Measurements from ENCODE around the gene GPC5.

The GPC5 gene

DNA sequence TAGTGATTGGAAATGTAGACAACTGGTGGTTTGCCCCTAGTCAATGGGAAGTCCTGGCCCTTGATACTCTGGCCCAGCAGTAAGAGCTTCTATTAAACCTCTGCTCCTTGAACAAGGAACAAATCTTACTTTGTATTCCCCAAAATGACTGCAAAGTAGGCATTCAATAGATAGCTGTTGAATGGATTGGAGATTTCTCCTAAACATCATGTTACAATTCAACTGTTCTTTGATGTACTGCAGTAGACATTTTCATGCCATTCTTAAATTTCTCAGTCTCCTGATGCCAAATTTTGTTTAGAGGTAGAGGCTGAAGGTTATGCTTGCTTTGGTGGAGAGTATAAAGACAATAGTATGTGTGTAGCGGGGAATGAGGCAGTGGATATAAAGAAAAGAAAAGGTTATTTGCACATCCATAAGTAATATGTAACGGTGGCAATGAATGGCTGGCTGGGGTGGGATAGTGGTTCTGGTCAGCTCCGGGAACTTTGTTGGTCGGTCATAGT, 38.1 kb upstream of the GPC5 start:
- TF ChIP-seq TCF12 (IDR thresholded peaks at IDR 0.05; ENCODE audit: low read depth) (no peak), CEBPB (IDR thresholded peaks at IDR 0.05) (no peak), EGR1 (IDR thresholded peaks at IDR 0.05) (no peak), TEAD4 (IDR thresholded peaks at IDR 0.05) (no peak), TAF1 (IDR thresholded peaks at IDR 0.05; ENCODE audit: low read depth) (no peak)
- TF ChIP-seq, protein P1, sequence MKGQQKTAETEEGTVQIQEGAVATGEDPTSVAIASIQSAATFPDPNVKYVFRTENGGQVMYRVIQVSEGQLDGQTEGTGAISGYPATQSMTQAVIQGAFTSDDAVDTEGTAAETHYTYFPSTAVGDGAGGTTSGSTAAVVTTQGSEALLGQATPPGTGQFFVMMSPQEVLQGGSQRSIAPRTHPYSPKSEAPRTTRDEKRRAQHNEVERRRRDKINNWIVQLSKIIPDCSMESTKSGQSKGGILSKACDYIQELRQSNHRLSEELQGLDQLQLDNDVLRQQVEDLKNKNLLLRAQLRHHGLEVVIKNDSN (IDR thresholded peaks at IDR 0.05) = no peak

- TF ChIP-seq CREB1 (IDR thresholded peaks at IDR 0.05; ENCODE audit: low read depth) (no peak), TAF1 (IDR thresholded peaks at IDR 0.05; ENCODE audit: low read depth) (no peak), CEBPB (IDR thresholded peaks at IDR 0.05) (no peak), NFIC (IDR thresholded peaks at IDR 0.05) (no peak), FOXM1 (IDR thresholded peaks at IDR 0.05; ENCODE audit: borderline replicate concordance, low read depth) (no peak), MAX (IDR thresholded peaks at IDR 0.05) (no peak), EP300 (IDR thresholded peaks at IDR 0.05; ENCODE audit: borderline replicate concordance) (no peak), TCF12 (IDR thresholded peaks at IDR 0.05; ENCODE audit: low read depth) (no peak), RAD21 (IDR thresholded peaks at IDR 0.05; ENCODE audit: low read depth) (no peak), EGR1 (IDR thresholded peaks at IDR 0.05) (no peak)
- TF ChIP-seq, protein P2, sequence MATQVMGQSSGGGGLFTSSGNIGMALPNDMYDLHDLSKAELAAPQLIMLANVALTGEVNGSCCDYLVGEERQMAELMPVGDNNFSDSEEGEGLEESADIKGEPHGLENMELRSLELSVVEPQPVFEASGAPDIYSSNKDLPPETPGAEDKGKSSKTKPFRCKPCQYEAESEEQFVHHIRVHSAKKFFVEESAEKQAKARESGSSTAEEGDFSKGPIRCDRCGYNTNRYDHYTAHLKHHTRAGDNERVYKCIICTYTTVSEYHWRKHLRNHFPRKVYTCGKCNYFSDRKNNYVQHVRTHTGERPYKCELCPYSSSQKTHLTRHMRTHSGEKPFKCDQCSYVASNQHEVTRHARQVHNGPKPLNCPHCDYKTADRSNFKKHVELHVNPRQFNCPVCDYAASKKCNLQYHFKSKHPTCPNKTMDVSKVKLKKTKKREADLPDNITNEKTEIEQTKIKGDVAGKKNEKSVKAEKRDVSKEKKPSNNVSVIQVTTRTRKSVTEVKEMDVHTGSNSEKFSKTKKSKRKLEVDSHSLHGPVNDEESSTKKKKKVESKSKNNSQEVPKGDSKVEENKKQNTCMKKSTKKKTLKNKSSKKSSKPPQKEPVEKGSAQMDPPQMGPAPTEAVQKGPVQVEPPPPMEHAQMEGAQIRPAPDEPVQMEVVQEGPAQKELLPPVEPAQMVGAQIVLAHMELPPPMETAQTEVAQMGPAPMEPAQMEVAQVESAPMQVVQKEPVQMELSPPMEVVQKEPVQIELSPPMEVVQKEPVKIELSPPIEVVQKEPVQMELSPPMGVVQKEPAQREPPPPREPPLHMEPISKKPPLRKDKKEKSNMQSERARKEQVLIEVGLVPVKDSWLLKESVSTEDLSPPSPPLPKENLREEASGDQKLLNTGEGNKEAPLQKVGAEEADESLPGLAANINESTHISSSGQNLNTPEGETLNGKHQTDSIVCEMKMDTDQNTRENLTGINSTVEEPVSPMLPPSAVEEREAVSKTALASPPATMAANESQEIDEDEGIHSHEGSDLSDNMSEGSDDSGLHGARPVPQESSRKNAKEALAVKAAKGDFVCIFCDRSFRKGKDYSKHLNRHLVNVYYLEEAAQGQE (IDR thresholded peaks at IDR 0.05; ENCODE audit: low read depth) = no peak
- TF ChIP-seq, protein P1 (IDR thresholded peaks at IDR 0.05) = no peak
These were observed 36.6 kb upstream of the GPC5 start for GRCh38 chr13:91361755-91362271.

- TF ChIP-seq MAX (IDR thresholded peaks at IDR 0.05) (no peak), ZBTB7A (IDR thresholded peaks at IDR 0.05; ENCODE audit: low read depth) (no peak), EP300 (IDR thresholded peaks at IDR 0.05; ENCODE audit: borderline replicate concordance) (no peak), RAD21 (IDR thresholded peaks at IDR 0.05; ENCODE audit: low read depth) (no peak), EGR1 (IDR thresholded peaks at IDR 0.05) (no peak), CREB1 (IDR thresholded peaks at IDR 0.05; ENCODE audit: low read depth) (no peak), TCF12 (IDR thresholded peaks at IDR 0.05; ENCODE audit: low read depth) (no peak)
These were observed 35.5 kb upstream of the GPC5 start for GRCh38 chr13:91362908-91363307.

GRCh38 chr13:91368101-91368500, 30.3 kb upstream of the GPC5 start:
- TF ChIP-seq TCF12 (IDR thresholded peaks at IDR 0.05; ENCODE audit: low read depth) (no peak), YY1 (IDR thresholded peaks at IDR 0.05; ENCODE audit: low read depth) (no peak), CEBPB (IDR thresholded peaks at IDR 0.05) (no peak), EGR1 (IDR thresholded peaks at IDR 0.05) (no peak), CREB1 (IDR thresholded peaks at IDR 0.05; ENCODE audit: low read depth) (no peak), EP300 (IDR thresholded peaks at IDR 0.05; ENCODE audit: borderline replicate concordance) (no peak), TEAD4 (IDR thresholded peaks at IDR 0.05) (no peak), NFIC (IDR thresholded peaks at IDR 0.05) (no peak), FOXM1 (IDR thresholded peaks at IDR 0.05; ENCODE audit: borderline replicate concordance, low read depth) (no peak)
- TF ChIP-seq, protein P2 (IDR thresholded peaks at IDR 0.05; ENCODE audit: low read depth) = no peak

DNA sequence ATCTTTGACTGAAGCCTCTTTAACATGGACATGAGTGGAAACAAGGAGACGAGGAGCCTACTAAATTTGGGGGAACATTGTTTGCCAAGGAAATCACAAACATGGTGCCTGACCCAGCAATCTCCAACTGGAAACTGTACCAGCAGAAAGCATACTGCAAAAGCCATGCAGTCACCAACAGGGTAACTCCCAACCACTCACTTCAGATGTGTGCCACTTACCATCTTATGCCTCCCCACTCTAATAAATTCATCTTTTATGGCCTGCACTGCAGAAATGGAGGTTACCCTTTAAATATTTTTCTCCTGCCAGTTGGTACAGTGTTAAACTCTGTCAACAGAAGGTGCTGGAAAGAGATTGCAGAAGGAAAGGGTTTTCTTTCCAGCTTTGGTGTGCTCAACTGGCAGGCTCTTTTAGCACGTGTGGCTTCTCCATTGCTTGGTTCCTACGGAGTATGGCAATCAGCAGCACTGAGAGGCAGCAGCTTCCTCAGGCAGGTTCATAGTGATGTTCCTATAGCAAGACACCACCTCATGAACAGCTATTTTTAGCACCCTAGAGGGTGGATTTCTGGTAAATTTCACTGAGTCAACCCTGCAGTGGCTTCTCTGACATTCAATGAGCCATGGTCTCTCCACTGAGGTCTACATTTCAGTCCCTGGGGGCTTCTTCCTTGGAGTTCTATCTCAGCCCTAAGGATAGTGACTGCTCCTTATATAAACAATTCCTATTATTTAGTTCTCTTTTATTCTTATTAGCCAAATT, 29.6 kb upstream of the GPC5 start:
- TF ChIP-seq MAX (IDR thresholded peaks at IDR 0.05) (no peak), YY1 (IDR thresholded peaks at IDR 0.05; ENCODE audit: low read depth) (no peak), NFIC (IDR thresholded peaks at IDR 0.05) (no peak), FOXM1 (IDR thresholded peaks at IDR 0.05; ENCODE audit: borderline replicate concordance, low read depth) (no peak), RAD21 (IDR thresholded peaks at IDR 0.05; ENCODE audit: low read depth) (no peak), CEBPB (IDR thresholded peaks at IDR 0.05) (no peak), EGR1 (IDR thresholded peaks at IDR 0.05) (no peak)
- TF ChIP-seq, protein P1 (IDR thresholded peaks at IDR 0.05) = no peak
